ENCODE data around the gene ST6GALNAC5.

ST6GALNAC5 gene

GRCh38 chr1:77015748-77016341, 148.6 kb downstream of the ST6GALNAC5 start:
- no peak for DNase-seq

- DNase-seq = no peak
Measured at GRCh38 chr1:77016386-77016985, 149.2 kb downstream of the ST6GALNAC5 start.

GRCh38 chr1:77018311-77018710, 151.0 kb downstream of the ST6GALNAC5 start:
- DNase-seq = no peak

- DNase-seq = no peak
Measured at GRCh38 chr1:77018761-77019160, 151.5 kb downstream of the ST6GALNAC5 start.

GRCh38 chr1:77021732-77022131, 154.5 kb downstream of the ST6GALNAC5 start:
- DNase-seq = no peak

GRCh38 chr1:77024500-77024899, 157.2 kb downstream of the ST6GALNAC5 start:
- no peak for DNase-seq

- DNase-seq = no peak
Measured at GRCh38 chr1:77025599-77025998, 158.3 kb downstream of the ST6GALNAC5 start.

GRCh38 chr1:77026135-77026534, 158.9 kb downstream of the ST6GALNAC5 start:
- no peak for DNase-seq

- DNase-seq = no peak
Measured at GRCh38 chr1:77026640-77027039, 159.4 kb downstream of the ST6GALNAC5 start.

- DNase-seq = no peak
Measured at GRCh38 chr1:77027847-77028246, 160.6 kb downstream of the ST6GALNAC5 start.

GRCh38 chr1:77030401-77031105, 163.3 kb downstream of the ST6GALNAC5 start:
- no peak for DNase-seq

- DNase-seq = no peak
Measured at GRCh38 chr1:77031106-77031662, 163.9 kb downstream of the ST6GALNAC5 start.

GRCh38 chr1:77036560-77036959, 169.3 kb downstream of the ST6GALNAC5 start:
- peak; percentile 10 for DNase-seq

- DNase-seq = no peak
Measured at GRCh38 chr1:77037038-77037437, 169.8 kb downstream of the ST6GALNAC5 start.

GRCh38 chr1:77038000-77038399, 170.7 kb downstream of the ST6GALNAC5 start:
- DNase-seq = no peak

GRCh38 chr1:77039111-77039510, 171.8 kb downstream of the ST6GALNAC5 start:
- DNase-seq = no peak

GRCh38 chr1:77039739-77040138, 172.5 kb downstream of the ST6GALNAC5 start:
- DNase-seq = no peak

- DNase-seq = peak; percentile 4
Measured at GRCh38 chr1:77040826-77041225, 173.5 kb downstream of the ST6GALNAC5 start.

- DNase-seq = no peak
Measured at GRCh38 chr1:77044133-77044849, 177.0 kb downstream of the ST6GALNAC5 start.

GRCh38 chr1:77047575-77047974, 180.3 kb downstream of the ST6GALNAC5 start:
- DNase-seq = no peak

GRCh38 chr1:77047978-77048614, 180.8 kb downstream of the ST6GALNAC5 start:
- no peak for DNase-seq

- DNase-seq = no peak
Measured at GRCh38 chr1:77048615-77049005, 181.3 kb downstream of the ST6GALNAC5 start.

GRCh38 chr1:77051425-77051824, 184.1 kb downstream of the ST6GALNAC5 start:
- no peak for DNase-seq
